Islet precursor cell (in vitro differentiated cells): Measurements from ENCODE around the gene XBP1.
"Not testable (repeated sequence)": the region's sequence is repeated elsewhere in the genome, so short reads cannot be mapped to it uniquely, and the experiment has no call there.

ENCODE experiments used
- DNase-seq: peaks from one replicate; pipeline ENCODE4 v3.0.0-alpha.2; 2018

The XBP1 gene

DNA sequence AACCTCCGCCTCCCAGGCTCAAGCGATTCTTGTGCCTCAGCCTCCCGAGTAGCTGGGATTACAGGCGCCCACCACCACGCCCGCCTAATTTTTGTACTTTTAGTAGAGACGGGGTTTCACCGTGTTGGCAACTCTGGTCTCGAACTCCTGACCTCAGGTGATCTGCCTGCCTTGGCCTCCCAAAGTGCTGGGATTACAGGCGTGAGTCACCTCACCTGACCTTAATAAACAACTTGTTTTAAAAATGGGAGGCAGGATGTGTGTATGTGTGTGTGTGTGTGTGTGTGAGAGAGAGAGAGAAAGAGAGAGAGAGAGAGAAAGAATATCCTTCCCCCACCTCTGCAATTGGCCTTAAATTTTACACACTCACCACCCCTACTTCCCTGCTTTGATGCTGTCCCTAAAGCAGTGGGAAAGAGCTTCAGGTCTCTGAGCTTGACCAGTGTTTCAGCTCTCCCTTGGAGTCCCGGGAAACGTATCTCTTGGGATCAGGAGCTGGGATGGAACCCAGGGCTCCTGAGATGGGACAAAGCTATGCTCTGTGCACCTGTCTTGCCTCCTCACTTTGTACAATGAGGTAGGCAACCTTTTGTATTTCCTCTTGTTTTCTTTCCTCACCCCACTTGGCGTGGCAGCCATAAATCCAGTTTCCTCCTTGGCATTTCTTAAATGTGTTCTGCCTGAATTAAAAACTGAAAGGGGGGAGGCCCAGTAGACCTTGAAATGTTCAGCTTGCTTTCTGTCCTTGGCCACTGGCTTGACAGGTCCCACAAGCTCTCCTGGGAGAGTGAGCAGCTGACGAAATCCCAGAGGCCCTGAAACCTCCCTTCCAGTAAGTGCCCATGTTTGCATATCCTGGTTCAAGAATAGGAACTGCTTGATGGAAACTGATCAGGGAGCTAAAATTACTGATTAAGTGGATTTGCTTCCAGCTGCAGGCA lies 17.8 kb upstream of the XBP1 start:
- DNase-seq: no peak

DNA sequence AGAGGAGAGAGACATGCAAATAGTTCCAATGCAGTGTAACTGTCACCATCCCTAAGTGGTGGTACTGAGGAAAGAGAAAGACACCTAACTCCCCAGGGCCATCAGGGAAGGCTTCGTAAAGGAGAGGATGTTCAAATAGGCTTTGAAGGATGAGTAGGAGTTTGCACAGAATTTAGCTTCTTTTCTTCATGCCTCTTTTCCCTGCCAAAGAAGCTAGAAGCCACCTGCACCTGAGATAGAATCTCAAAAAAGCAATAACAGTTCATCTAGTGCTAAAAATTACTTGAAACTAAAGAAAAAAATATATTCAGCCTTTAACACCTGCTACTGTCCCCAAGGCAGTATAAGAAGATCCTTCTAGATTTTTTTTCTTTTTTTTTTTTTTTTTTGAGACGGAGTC lies 16.7 kb upstream of the XBP1 start:
- no peak for DNase-seq

DNA sequence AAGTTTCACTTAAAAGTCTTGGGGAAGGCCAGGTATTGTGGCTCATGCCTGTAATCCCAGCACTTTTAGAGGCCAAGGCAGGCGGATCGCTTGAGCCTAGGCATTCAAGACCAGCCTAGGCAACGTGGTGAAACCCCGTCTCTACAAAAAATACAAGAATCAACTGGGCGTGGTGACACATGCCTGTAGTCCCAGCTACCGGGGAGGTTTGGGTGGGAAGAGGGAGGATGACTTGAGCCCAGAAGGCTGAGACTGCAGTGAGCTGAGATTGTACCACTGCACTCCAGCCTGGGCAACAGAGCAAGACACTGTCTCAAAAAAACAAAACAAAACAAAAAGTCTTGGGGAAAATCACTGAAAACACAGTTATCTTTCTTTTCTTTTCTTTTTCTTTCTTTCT lies 15.4 kb upstream of the XBP1 start:
- no peak for DNase-seq

DNA sequence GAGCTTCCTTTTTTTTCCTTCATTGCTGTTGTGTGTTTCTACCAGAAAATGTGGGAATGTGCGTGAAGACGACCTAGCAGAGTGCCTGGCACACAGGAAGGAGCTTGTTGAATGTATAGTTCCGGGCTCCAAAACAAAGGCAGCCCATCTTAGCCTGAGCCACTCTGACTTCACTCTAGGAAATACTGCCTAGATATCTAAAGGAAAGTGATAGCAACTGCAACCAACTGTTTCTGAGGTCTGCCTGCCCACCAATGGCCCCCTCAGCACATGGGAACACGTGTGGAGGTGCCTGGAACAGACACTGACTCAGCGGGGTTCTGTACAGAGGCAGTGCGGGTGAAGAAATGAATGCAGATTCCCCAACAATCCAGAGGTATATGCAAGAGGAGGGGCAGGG lies 14.7 kb upstream of the XBP1 start:
- no peak for DNase-seq

DNA sequence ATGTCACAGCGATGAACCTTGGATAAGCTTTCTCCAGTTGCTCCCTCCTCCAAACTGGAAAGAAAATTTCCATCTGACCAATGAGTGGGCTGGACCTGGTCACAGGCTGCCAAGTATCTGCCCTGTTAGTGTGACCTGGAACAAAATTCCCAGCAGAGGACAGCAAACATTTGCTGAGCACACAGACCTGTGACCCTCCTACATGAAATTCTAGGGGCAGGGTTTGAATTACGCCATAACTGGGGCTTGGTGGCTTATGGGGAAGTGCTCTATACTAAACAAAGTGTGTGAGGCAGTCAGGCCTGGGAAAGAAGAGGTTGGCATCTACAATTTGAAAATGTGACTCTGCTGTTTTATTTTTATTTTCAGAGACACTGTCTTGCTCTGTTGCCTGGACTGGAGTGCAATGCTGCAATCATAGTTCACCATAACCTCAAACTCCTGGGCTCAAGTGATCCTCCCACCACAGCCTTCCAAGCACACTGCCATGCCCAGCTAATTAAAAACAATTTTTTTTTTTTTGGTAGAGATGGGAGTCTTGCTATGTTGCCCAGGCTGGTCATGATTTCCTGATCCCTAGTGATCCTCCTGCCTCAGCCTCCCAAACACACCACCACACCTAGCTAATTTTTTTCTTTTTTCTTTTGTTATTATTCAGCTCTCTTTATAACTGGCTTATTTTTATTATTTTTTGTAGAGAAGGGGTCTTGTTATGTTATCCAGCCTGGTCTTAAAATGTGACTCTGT lies 13.6 kb upstream of the XBP1 start:
- no peak for DNase-seq

DNA sequence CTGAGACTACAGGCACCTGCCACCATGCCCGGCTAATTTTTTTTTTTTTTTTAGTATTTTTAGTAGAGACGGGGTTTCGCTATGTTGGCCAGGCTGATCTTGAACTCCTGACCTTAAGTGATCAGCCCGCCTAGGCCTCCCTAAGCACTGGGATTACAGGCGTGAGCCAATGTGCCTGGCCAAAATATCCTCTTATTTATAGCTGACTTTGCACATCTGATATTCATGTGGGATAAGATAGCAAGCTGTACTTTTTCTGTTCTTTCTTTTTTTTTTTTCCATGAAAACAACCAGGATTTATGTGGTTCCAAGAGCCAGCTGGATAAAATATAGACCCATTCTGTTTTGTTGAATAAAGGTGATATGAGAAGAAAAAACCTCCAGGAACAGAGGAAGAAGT lies 12.1 kb upstream of the XBP1 start:
- DNase-seq: no peak

DNA sequence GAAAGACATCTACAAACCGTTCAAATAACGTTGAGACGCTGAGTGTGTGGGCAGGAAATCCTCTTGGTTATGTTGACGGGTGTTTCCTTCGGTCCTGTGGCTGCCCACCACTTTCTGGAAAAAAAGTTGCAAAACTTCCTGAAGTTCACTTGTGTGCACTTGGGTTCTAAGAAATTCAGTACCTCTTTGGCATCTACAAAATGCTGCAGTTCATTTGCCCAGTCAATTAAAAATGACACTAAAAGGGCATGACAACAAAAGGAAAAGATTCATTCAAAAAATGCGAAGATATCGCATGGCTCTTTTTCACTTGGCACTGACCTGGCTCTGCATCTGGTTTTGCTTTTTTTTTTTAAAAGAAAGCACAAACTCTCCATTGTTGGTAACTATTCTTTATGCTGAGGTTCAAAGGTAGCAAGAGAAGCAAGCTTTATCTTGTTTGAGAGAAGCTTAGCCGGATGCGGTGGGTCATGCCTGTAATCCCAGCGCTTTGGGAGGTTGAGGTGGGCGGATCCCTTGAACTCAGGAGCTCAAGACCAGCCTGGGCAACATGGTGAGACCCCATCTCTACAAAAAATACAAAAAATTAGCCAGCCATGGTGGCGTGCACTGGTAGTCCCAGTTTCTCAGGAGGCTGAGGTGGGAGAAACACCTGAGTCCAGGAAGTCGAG lies 10.6 kb upstream of the XBP1 start:
- no peak for DNase-seq

DNA sequence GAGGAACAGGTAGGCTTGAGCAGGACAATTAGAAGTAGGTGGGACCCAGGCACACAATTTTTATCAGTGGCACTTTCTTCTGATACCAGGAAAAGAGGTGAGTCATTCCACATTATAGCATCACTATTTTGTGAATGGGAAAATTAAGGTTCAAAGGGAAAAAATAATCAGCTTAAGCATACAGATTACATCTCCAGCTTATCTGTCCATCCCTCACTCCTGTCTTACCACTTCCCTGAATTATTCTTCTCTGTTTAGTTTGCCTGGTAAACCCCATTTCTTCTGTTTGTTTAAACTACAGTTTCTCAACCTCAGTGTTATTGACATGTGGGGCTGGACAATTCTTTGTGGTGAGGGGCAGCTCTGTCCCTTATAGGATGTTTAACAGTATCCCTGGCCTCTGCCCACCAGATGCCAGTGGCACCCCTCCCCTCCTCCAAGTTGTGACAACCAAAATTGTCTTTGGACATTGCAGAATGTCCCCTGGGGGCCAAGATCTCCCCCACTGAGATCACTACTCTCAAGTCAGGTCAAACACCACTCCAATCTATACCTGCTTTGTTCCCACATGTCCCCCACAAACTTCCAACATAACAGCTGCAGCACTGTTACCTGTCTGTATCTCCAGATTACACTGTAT lies 8.5 kb upstream of the XBP1 start:
- no peak for DNase-seq

DNA sequence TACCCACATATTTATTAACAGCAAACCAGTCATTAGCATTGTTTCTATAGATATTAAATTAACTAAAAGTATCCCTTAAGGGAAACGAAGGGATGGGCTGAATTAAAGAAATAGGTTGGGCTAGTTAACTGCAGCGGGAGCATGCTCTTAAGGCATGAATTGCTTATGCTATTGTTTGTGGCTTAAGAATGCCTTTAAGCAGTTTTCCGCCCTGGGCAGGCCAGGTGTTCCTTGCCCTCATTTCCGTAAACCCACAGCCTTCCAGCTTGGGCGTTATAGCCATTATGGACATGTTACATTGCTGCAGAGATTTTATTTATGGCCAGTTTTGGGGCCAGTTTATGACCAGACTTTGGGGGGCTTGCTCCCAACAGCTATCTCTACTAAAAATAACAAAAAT lies 5.1 kb upstream of the XBP1 start:
- not testable (repeated sequence) for DNase-seq

DNA sequence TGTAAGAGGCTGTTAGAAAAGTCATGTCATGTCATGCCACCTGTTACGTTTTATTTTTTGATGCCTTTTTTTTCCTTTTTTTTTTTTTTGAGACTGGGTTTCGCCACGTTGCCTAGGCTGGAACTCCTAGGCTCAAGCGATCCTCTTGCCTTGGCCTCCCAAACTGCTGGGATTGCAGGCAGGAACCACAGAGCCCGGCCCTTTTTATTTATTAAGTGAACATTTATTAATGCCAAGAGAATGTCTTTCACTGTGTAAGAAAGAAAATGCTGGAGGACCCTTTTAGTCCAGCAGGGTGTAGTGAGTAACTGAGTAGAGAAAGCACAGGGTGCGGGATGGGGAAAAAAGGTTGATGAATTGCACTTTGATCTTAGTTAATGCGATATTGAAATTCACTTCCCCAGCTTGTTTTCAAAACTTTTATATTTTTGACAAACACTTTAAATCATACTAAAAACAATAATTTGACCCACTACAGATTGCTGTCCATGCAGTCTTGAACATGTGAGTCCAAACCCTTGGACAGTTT lies 2.3 kb upstream of the XBP1 start:
- DNase-seq: no peak

DNA sequence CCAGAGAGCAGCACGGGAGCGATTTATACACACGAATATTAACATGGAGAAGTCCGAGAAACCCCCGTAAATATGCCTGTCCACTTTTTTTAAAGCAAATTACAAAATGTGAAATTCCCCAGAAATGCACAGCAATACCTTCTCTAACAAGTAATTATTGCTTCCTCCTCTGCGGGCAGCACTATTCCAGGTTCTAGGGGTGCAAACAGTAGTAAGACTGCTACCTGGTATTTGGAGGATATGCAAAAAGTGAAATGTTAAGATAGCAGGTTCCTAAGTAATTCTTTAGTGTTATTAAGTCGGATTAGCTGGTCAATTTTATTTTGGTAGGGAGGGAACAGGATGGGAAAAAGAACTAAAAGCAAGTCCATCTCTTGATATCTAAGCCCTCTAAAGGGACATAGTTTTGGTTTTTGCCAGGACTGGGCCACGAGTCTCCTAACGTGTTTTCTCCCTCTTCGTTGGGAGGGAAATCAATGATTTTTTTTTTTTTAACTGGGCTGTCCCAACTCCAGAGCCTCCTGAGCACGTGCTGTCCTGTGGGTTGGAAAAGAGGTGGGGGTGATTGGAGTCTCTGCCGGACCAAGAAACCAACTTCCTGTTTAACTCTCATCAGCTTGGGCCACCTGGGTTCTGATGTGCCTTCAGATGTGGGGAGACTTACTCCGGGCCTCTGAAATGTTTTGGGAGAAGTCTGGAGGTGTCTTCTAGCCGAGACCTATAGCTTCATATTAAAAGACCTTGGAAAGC lies 1.7 kb upstream of the XBP1 start:
- DNase-seq: no peak

DNA sequence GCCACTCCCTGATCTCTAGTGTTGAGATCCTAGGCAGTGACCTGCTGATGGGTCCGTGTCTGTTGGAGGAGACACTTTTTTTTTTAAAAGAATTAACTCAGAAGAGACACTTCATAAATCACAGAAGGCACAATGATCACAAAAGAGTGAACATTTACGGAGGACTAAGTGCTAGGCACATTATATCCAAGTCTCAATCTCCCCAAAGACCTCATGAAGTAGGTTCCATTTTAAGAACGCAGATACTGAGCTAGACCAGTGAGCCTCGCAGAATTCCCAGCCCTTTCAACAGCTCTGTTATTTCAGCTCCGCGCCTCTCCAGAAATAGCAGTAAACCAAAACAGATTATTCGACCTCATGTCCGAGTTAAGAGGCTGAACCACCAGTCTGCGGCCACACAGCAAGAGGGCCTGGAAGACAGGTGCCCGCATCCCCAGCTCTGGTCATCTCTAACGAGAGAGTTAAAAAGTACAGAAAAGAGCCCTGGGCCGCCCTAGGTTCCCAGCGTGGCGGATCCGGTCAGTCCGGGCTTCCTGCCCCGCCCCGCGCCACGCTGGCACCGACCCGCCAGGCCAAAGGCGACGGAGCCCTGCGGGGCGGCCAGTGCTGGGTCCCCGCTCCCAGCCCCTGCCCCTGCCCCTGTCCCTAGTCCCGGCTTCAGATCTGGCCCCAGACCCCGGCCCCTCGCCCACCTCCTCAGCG lies 612 bp downstream of the XBP1 start:
- peak; percentile 65 for DNase-seq

DNA sequence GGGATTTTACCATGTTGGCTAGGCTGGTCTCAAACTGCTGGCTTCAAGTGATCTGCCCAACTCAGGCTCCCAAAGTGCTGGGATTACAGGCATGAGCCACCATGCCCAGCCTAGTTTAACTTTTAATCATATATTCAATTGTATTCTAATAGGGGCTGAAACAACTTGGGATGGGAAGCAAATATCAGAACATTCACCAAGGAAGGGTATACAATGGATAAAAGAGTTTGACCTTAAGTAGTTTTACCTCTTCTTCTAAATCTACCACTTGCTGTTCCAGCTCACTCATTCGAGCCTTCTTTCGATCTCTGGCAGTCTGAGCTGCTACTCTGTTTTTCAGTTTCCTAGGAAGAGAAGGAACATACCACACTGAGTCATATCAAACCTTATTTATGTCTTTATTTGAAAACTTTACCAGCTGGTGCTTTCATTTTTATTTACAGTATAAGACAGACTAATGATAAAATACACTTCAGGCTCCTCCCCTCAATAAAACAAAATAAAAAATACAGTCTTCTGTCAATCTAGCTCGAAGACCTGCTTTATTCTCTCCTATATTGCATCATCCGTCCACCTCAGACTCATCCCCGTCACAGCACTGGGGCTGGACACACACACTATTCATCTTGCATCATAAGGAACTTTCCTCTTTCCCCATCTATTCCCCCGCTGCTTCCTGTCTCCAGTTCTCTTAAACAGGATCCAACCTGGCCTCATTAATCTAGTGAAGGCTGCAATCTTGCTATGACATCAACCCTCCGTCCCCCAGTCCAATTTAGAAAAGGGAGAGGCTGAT lies 1.4 kb downstream of the XBP1 start:
- DNase-seq: peak; percentile 72

DNA sequence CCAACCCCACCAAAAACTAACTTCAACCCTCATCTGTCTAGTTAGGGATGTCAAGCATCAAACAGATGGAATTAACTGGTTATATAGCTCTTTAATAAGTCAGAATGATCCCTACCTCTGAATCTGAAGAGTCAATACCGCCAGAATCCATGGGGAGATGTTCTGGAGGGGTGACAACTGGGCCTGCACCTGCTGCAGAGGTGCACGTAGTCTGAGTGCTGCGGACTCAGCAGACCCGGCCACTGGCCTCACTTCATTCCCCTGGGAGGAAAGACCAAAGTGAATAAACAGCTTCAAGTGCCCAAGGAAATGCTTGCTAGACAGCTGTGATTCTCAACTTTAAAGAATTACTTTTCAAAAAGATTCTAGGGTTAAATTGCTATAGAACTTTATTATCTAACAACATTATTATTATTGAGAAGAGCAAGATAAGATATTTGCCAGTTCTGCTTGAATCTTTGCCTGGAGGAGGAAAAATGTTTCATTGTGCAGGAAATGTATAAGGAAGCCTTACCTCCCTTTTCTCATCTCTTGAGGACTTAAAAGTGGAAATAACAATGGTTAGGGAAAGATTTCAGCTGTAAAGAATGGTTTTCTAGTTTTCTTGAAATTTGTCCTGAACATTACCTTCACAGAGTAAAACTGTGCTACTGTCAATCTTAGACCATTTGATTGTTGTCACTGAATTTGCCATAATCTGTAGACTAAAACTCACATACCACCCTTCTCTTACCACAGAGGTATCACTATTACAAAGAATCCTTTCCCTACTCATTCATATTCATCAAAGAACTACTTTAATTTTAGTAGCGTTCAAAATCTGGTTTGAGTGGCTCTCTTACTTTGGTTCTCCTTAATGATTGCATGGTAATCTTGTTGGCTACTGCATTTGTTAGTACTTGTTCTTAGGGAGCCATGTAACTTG lies 4.2 kb downstream of the XBP1 start:
- no peak for DNase-seq

DNA sequence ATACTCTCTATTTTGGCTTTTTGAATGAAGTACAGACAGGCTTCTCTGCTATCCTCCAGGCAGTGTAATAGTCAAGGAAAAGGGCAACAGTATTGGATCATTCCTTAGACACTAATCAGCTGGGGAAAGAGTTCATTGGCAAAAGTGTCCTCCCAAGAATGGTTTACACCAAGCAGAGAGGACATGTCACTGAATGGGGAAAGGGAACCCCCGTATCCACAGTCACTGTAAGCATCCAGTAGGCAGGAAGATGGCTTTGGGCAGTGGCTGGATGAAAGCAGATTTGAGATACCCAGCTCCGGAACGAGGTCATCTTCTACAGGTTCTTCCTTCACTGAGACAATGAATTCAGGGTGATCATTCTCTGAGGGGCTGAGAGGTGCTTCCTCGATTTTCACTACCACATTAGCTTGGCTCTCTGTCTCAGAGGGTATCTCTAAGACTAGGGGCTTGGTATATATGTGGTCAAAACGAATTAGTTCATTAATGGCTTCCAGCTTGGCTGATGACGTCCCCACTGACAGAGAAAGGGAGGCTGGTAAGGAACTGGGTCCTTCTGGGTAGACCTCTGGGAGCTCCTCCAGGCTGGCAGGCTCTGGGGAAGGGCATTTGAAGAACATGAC lies 5.2 kb downstream of the XBP1 start:
- no peak for DNase-seq

DNA sequence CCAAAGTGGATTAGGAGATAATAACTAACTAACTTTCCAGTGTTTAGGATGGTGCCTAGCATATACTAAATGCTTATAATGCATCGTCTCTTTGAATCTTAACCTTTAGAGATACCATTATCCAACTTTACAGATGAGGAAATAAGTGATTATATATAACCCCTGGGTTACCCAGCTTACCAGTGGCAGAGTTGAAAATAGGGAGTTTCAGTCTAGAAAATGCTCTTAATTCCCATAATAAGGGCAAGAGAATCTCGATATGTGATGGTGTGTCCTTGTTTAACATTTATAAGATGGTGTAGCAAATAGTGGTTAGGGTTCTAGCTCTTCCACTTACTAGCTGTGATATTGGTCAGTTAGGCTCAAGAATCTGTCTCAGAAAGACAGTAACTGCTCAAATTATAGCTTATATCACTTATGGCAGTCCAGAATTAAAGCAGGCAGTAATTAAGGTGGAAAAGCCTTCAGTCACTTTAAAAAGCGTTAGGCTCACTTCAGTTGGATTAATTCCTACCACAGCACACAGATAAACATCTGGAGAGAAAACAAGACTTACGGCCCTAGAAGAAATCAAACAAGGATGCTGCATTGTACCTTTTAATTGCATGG lies 6.3 kb downstream of the XBP1 start:
- DNase-seq: no peak

DNA sequence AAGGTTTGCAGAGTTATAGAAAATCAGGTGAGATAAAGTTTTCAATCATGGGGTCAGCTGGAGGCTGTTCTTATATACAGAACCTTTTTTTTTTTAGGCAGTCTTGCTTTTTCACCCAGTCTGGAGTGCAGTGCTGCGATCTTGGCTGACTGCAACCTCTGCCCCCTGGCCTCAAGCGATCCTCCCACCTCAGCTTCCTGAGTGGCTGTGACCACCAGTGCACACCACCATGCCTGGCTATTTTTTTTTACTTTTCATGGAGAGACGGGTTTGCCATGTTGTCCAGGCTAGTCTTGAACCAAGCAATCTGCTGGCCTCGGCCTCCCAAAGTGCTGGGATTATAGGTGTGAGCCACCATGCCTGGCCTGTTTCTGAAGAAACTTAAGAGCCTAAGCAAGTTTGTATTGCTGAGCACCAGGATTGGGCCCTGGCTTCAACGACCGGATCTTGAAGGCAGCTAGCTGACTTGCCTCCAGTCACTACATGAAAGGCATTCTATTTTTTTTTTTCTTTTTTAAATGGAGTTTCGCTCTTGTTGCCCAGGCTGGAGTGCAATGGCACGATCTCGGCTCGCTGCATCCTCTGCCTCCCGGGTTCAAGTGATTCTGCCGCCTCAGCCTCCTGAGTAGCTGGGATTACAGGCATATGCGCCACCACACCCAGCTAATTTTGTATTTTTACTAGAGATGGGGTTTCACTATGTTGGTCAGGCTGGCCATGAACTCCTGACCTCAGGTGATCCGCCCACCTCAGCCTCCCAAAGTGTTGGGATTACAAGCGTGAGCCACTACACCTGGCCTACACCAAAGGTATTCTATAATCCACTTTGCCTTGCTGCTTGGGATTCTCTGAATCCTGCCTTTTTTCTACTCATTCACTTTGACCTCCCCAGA lies 7.6 kb downstream of the XBP1 start:
- DNase-seq: no peak
